Esophagus (tissue), 2 donors: ENCODE data around the gene NEU2. TPM values are rescaled to one million over a fixed set of nuclear protein-coding genes. Genes with fewer than 3 reads are reported as not detected.

Experiments used
- H3K27ac ChIP-seq, 2 donors: one replicate each; pipeline ENCODE4 v1.5.1; 2013; ENCODE audit warnings: low read depth in 2 of 2, mild to moderate bottlenecking in 2 of 2, inconsistent platforms in 1 of 2, low read length in 1 of 2, moderate library complexity in 1 of 2
- H3K27me3 ChIP-seq, 2 donors: one replicate each; pipeline ENCODE4 v1.6.1; 2013; ENCODE audit warnings: low read length in 2 of 2, control low read depth in 1 of 2, mild to moderate bottlenecking in 1 of 2; ENCODE audit not compliant: insufficient read depth in 2 of 2, control insufficient read depth in 1 of 2
- H3K36me3 ChIP-seq, 2 donors: one replicate each; pipeline ENCODE4 v1.6.1; 2013; ENCODE audit warnings: low read length in 1 of 2; ENCODE audit not compliant: control insufficient read depth in 2 of 2, insufficient read depth in 2 of 2
- H3K4me1 ChIP-seq, 2 donors: one replicate each; pipeline ENCODE4 v1.6.1; 2013; ENCODE audit warnings: low read length in 1 of 2; ENCODE audit not compliant: control insufficient read depth in 2 of 2, insufficient read depth in 2 of 2
- H3K4me3 ChIP-seq, 2 donors: one replicate each; pipeline ENCODE4 v1.5.1; 2013; ENCODE audit warnings: low read length in 2 of 2, mild to moderate bottlenecking in 2 of 2, low read depth in 1 of 2, moderate library complexity in 1 of 2
- H3K9me3 ChIP-seq, 2 donors: one replicate each; pipeline ENCODE4 v1.6.1; 2013; ENCODE audit warnings: mild to moderate bottlenecking in 2 of 2, low read depth in 1 of 2, low read length in 1 of 2, moderate library complexity in 1 of 2; ENCODE audit not compliant: control insufficient read depth in 2 of 2, insufficient read depth in 1 of 2
- WGBS, 2 donors: extraction: QIAGEN DNeasy Blood & Tissue Kit; methylation state at CpG; one replicate each; pipeline ENCODE4 v1.1.7; 2013; 5-methylcytosine and 5-hydroxymethylcytosine counted together
- polyA plus RNA-seq, 2 donors: library from polyadenylated mRNA; stranded (reverse); fragments of 200-250 nt; gene quantifications; one replicate each; pipeline ENCODE4 v1.2.3, GENCODE V29; 2013
- donor health status: healthy with polysubstance abuse.
- donor health status: Bipolar disorder and iron deficiency.

Gene NEU2
- polyA plus RNA-seq: not detected

GRCh38 chr2:233032551-233033320 lies at the start of gene NEU2:
Gene NEU2 (plus strand): TSS chr2:233032672. CDS start chr2:233032672, 0 bp downstream.
- Histone ChIP-seq H3K9me3 (peaks cover 0 to 7% of the 10 kb centered on the region in 2 donors), H3K36me3 (no peaks in the 10 kb centered on the region), H3K4me1 (peaks cover 0 to 3% of the 10 kb centered on the region in 2 donors), H3K4me3 (no peak within 1 kb of the TSS), H3K27me3 (no peaks in the 10 kb centered on the region), H3K27ac (no peak within 1 kb of the TSS)
- 90 to 91% methylated on average over 13 of the region's 13 CpGs for WGBS, 2 donors

GRCh38 chr2:232982926-232983668 lies 49.4 kb upstream of the NEU2 start:
- no peak overlapping the region for H3K27ac ChIP-seq

GRCh38 chr2:232983669-232984140 lies 48.8 kb upstream of the NEU2 start:
- Histone ChIP-seq H3K36me3 (no peaks in the 10 kb centered on the region), H3K4me3 (no peak overlapping the region), H3K27ac (no peak overlapping the region), H3K4me1 (peaks cover 8 to 17% of the 10 kb centered on the region in 2 donors), H3K27me3 (no peaks in the 10 kb centered on the region), H3K9me3 (no peaks in the 10 kb centered on the region)
- WGBS, 2 donors: 69 to 71% methylated on average over 11 of the region's 11 CpGs

More at GRCh38 chr2:232982926-232983668, 49.4 kb upstream of the NEU2 start:
- Histone ChIP-seq H3K27me3 (no peaks in the 10 kb centered on the region), H3K9me3 (no peaks in the 10 kb centered on the region), H3K4me3 (no peak overlapping the region), H3K36me3 (no peaks in the 10 kb centered on the region), H3K4me1 (peaks cover 8 to 17% of the 10 kb centered on the region in 2 donors)
- WGBS, 2 donors: 54 to 59% methylated on average over 15 of the region's 15 CpGs

- H3K4me3 ChIP-seq: no peak overlapping the region
- 82 to 87% methylated on average over 15 of the region's 15 CpGs for WGBS, 2 donors
- H3K4me1 ChIP-seq: peaks cover 8 to 17% of the 10 kb centered on the region in 2 donors
- no peaks in the 10 kb centered on the region for H3K27me3 ChIP-seq
- H3K27ac ChIP-seq: no peak overlapping the region
- H3K36me3 ChIP-seq: no peaks in the 10 kb centered on the region
- no peaks in the 10 kb centered on the region for H3K9me3 ChIP-seq
These were observed 47.8 kb upstream of the NEU2 start for GRCh38 chr2:232984451-232985207.

GRCh38 chr2:232986155-232986554 lies 46.3 kb upstream of the NEU2 start:
- 90 to 94% methylated on average over 2 of the region's 2 CpGs for WGBS, 2 donors
- H3K9me3 ChIP-seq: no peaks in the 10 kb centered on the region
- H3K27me3 ChIP-seq: no peaks in the 10 kb centered on the region
- no peaks in the 10 kb centered on the region for H3K36me3 ChIP-seq
- H3K27ac ChIP-seq: no peak overlapping the region
- no peak overlapping the region for H3K4me3 ChIP-seq
- H3K4me1 ChIP-seq: peaks cover 5 to 10% of the 10 kb centered on the region in 2 donors

- Histone ChIP-seq H3K9me3 (no peaks in the 10 kb centered on the region), H3K36me3 (no peaks in the 10 kb centered on the region), H3K4me3 (no peak overlapping the region), H3K4me1 (no peaks in the 10 kb centered on the region), H3K27me3 (no peaks in the 10 kb centered on the region), H3K27ac (no peak overlapping the region)
- WGBS, 2 donors: 40 to 54% methylated on average over 4 of the region's 4 CpGs
These were observed 39.1 kb upstream of the NEU2 start for GRCh38 chr2:232993231-232993821.

GRCh38 chr2:232994446-232994845 lies 38.0 kb upstream of the NEU2 start:
- no peaks in the 10 kb centered on the region for H3K4me1 ChIP-seq
- no peaks in the 10 kb centered on the region for H3K27me3 ChIP-seq
- 84 to 93% methylated on average over 5 of the region's 5 CpGs for WGBS, 2 donors

GRCh38 chr2:232997749-232998665 lies 34.5 kb upstream of the NEU2 start:
- Histone ChIP-seq H3K27ac (no peak overlapping the region), H3K36me3 (no peaks in the 10 kb centered on the region), H3K4me1 (no peaks in the 10 kb centered on the region), H3K27me3 (no peaks in the 10 kb centered on the region), H3K4me3 (no peak overlapping the region), H3K9me3 (no peaks in the 10 kb centered on the region)
- 90 to 91% methylated on average over 18 of the region's 18 CpGs for WGBS, 2 donors

More at GRCh38 chr2:232994446-232994845, 38.0 kb upstream of the NEU2 start:
- H3K36me3 ChIP-seq: no peaks in the 10 kb centered on the region
- H3K4me3 ChIP-seq: no peak overlapping the region
- no peaks in the 10 kb centered on the region for H3K9me3 ChIP-seq
- no peak overlapping the region for H3K27ac ChIP-seq
